A204.1 (cell line): ENCODE data around the gene BMP4.

Experiments
- FAIRE-seq: peaks from 2 replicates; lab custom pipeline; 2012; peaks lifted over from hg19 to GRCh38; lab: Jason Lieb, UNC

Gene BMP4

DNA sequence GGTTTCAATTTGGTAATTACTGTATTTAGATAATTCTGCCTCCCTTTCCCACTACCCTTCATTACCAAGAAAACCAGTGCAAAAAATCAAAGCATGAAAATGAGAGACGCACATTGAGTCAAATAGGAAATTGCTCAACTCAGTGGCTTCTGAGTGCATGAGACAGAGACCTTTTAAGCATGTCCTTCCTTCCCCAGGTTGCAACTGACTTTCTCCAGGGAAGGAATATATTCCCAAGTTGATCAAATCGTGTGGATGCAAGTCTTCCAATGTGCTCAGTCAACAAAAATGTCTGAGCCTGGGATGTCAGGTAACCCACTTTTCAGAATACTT, 12.9 kb downstream of the BMP4 start:
- FAIRE-seq = no peak

DNA sequence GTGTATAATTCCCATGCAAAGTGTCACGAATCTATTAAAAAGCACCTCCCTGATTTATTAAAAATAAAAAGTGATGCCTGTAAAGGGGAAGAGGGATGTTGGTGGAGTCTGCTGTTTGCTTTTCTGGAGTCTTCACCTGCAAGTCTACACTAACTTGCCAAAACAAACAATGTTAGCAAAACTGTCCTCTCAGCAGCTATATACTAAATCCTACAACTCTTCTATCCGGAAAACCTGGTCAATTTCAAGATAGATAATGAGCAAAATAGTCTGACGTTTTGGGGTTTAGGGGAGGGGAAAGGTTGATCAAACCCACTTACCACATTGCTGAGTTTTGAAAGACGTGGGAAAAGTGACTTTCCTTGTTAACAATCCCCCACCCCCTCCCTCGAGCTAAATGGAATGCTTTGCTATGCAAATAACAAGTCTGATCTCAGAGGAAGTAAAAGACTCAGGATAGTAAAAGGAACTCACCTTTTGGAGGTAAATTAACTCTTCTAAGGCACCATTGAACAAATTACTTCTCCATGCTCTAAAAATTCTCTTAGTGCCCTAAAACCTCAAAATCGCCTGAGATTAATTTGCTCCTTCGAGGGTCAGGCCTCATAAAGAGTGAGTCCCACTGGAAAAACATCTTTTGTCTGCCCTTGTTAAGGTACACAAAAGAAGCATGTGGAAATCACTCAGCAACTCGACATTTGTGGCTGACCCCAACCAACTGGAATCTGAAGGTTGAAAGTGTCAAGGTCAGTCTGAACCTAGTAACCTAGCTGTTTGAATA, 13.5 kb downstream of the BMP4 start:
- no peak for FAIRE-seq

DNA sequence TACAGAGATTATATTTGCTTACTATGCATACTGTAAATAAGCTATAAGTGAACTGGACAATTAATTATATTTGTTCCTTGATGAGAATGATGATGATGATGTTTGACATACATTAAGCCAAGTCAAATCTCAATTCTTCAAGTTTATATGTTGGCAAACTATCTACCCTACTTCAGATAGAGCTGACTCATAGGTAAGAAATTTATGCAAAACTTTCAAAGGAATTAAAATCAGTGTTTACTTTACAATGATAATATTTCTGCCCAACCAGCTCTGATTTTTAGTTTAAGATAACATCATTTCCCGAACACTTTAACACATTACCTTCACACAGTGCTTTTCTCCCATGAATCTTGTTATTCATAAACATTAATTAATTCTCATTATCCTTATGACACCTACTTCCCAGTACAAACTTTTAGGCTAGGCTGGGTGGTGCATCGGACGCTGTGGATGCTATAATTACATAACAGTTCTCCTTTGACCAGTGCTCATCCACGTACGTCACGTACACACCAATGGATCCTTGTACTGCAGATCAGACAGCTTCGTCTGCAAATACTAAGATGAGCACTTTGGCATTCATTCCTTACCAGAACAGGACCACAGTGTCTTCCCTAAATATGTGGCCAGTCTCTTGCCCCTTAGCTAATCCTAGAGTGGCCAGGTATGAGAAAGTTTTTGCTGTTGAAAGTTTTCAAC, 18.3 kb downstream of the BMP4 start:
- FAIRE-seq = no peak

DNA sequence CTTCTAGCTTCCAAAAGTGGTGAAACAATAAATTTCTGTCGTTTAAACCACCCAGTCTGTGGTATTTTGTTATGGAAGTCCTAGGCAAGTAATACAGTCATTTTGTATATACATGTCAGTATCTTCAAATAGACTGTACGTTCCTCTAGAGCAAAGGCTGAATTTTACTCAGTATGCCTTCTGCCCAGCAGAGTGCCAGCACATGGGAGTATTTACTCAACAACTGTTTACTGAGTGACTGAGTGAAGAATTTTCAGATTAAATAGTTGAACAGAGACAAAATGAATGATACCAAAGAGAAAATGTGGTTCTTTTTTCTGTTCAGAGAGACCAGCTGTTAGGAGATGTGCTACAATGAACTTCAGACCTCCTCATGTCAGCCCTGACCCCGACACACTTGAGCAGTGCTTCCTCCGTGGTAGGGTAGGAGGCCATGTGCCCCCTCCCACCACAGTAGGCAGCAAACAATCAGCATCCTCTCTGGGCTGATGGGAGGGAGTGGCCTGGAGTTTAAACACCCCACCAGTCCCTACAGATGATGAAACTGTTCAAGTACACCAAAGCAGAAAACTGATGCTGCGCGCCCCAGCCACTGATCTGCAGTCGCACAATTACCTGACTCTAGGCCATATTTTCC, 21.7 kb downstream of the BMP4 start:
- FAIRE-seq = no peak

DNA sequence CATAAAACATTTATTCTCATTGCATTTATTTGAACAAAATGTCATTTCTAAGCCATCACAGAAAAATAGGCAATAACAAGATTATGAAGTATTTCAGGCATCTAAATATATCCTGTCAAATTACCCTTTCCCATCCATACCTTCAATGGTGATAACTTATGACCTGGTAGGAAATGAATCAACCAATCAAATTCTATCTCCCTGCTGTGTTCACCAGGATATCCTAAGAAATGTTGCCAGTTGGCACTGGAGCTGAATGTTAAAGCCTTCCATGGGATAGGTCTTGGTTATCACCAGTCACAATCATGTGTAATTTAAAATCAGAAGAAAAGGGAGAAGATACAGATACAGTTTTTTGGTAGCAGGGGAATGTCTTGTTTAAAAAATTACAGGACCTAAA, 23.7 kb downstream of the BMP4 start:
- FAIRE-seq = no peak

DNA sequence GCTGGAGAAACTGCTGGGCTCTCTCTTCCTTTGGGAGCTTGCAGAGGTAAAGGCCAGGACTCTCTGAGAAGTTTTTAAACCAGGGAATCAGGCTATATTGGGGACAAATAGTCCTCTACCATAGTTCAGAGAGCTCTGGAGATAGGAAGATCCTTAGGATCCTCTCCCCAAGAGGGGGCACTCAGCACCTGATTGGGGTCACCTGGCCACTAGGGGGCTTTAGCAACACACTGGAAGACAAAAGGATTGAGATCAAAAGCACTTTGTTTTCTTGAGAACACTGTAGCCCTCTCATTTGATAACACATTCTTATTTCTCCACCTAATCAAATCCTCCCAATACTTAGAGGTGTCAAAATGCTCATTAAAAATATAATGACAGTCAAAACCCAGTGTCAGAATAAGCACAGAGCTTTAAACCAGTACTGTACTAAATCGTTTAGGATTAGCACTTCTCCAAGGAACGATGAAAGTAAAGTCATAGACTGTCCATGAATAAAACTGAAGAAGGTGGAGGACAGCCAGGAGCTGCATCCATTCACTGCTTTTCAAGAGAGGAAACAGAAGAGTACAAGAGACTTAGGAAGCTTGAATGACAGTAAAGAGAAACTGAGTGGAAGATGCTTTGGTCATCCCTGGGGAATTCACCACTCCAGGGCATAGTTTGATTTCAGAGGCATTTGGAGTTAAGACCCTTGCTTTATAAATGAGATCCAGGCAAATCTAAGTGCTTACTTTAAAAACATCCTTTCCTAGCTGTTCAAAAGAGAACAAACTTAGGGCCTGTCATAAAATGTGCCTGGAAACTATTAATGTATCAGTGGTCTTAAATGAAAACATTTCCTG, 26.5 kb downstream of the BMP4 start:
- FAIRE-seq = no peak

DNA sequence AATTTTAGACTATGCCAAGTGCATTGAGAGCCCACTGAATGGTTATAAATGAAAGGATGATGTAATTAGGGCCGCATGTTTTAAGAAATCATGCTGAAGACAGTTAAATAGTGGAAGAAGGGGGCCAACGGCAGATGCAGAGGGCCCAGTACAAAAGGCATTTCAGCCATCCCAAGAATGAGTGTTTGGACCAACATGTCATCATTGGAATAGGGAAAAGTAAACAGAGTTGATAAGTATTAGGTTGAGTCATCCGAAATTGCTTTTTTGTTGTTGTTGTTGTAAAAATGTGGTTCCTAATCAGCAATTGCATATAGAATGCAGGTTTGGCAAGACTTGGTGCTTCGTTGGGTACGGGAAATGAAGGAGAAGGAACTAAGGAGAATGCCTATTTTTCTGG, 29.5 kb downstream of the BMP4 start:
- no peak for FAIRE-seq

DNA sequence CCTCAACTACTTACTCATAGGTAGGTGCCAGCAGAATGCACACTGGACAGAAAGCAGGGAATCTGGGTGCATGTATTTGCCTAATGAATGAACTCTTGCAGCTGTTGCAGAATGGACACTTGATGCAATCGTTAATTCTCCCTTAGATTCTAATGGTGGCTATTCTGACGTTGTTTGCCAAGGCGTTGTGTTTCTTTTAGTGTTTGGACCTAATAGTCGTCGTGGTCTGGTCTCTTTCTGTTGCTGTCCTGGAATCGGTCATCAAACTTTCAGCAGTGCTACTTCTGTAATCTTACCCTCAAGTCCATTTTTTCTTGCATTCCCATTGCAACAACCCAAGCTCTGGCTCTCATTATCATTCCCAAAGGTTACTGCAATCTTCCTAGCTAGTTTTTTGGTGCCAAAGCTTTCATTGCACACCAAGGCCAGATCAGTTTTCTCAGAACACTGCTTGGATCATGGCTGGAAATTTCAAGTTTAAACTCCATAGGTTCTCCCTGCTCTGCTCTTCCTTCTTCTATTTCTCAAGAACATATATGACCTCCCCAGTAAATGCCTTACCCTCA, 31.3 kb downstream of the BMP4 start:
- FAIRE-seq = no peak

DNA sequence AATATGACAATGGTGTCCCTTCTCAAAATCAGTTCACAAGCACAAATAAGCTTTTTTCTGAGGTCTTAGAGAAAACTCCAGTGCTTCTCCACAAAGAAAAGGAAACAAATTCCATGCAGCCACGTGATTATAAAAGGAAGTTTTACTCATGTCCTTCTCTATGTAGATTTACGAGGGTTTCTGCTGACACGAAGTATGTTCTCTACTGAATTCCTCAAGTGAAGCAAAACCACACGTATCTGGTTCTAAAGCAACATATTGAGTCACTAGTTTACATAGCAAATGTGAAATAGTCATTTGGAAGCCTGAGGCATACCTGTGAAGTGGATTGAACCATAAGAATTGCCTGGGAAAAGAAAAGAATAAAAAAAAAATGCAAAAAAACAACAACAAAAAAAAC, 31.9 kb downstream of the BMP4 start:
- FAIRE-seq = no peak

DNA sequence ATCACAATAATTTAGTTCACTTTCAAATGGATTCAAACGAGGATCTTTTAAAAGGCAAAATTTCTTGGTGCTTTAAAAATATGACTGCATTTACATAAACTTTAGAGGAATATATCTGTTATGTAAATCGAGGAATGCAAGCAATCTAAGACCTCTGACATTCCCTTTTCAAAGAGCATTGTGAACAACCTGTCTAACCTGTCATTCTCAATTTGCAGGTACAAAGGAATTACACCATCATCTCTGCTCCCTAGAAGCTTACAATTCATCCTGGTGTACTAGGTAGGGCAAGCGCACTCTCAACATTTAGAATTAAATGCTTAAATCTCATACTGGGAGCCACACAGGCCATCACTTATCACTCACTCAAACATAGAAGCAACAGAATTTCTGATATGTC, 35.6 kb downstream of the BMP4 start:
- no peak for FAIRE-seq

DNA sequence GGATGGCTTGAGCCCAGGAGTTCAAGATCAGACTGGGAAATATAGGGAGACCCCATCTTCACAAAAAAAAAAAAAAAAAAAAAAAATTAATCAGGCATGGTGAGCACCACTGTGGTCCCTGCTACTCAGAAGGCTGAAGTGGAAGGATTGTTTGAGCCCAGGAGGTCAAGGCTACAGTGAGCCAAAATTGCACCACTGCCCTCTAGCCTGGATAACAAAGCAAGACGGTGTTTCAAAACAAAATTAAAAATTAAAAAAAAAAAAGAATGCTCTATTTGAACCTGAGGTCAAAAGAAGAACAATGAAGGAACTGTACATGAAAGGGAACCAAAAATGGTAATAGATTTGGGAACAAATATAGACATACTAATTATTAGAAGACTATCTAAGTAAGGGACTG, 40.4 kb downstream of the BMP4 start:
- no peak for FAIRE-seq

DNA sequence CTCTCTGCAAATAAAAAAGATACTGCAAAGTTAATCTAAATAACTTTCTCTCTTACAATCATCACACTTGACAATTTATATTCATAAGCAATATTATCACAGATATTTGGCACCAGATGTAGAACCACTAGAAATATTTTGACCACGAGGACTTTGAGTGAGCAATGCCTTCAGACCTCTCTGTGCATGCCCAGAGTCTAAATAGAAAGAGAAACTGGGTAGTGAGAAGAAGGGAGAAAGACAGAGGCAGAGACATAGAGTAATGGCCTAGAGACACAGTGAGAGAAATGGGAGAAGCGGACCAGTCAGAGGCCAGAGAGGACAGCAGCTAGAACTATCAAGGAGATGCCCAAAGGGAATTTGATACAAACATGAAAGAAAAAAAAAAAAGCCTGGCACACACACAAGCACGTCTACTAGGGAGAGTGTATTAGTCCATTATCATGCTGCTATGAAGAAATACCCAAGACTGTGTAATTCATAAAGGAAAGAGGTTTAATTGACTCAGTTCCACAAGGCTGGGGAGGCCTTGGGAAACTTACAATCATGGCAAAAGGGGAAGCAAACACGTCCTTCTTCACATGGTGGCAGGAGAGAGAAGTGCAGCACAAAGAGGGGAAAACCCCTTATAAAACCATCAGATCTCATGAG, 41.1 kb downstream of the BMP4 start:
- FAIRE-seq = no peak

DNA sequence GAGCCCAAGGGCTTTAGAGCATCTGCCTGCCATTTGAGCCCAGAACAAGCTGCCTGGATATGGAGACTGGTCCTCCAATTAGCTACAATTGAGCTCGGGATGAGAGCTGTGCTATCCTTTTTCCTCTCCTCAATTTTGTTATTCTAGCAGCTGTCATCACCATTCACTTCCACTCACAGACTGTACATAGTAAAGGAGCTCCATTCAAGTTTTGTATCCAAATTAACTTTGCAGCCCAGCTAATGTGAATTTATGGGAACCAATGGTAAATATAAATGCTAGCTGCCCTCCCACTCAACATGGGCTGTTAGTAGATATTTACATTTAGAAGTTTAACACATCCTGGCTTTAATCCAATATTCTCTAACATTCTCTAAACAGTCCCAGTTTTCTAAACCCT, 44.6 kb downstream of the BMP4 start:
- FAIRE-seq = no peak

DNA sequence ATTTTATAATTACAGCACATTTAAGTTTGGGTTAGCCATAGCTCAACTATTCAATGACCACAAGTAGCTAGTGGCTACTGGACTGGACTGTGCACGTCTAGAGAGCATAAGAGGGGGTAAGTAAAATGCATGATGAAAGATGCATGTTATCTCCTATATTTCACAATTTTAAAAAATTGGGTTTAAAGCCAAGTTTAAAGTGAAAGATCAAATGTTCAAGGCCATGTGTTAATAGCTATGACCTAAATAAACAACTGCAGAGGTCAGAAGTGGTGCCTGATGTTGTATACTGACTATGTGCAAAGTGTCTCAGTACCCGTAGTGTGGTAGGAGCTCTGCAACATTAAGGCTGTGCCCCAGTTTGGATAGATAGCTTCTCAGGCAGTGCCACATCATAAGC, 48.2 kb downstream of the BMP4 start:
- no peak for FAIRE-seq

DNA sequence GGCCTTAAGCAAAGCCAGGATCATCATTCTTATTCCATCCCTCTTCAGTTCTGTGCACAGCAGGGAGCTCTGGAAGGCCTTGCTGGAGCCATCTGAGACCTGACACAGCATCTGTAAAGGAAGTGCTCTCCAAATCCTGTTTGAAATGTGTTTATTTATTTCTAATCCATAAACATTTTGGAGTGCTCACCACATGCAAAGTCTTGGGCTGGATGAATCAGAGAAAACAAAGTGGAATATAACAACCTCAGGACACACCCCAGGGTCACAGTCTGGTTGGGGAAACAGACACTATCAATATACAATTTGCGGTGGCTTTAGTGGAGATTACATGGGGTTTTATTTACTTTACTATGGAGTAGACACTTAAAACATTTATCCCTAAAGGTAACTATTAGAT, 54.3 kb downstream of the BMP4 start:
- FAIRE-seq = no peak

DNA sequence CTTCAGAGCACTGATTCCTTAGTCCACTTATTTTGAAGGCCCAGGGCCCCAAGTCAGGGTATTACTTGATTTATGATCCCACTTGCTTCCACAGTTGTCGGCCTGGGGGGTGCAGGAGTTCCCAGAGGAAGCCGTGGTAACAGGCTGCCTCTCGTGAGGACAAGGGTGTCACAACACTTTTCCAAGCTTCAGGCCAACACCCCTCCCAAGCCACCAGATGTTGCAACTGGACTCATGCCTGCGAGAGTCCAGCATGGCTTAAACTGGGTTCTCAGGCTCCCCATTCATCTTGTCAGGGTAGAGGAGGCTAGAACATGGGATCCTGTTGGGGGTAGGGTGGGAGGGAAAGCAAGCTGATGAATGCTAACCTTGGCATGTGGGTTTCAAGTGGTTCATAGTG, 56.1 kb downstream of the BMP4 start:
- FAIRE-seq = no peak
